AG09319 (cell line): ENCODE data around the gene DOCK3.
"Not testable (repeated sequence)": the region's sequence is repeated elsewhere in the genome, so short reads cannot be mapped to it uniquely, and the experiment has no call there.

ENCODE experiments used
- DNase-seq: peaks from one replicate; pipeline ENCODE4 v3.0.0-alpha.2; 2010; ENCODE audit warnings: low read depth; ENCODE audit errors: extremely low read depth
- TF ChIP-seq, protein P1 (sequence below): IDR thresholded peaks from 2 replicates; pipeline ENCODE4 v1.5.1; 2011; ENCODE audit warnings: low read depth, mild to moderate bottlenecking, inconsistent platforms, low read length, moderate library complexity

DOCK3 gene

DNA sequence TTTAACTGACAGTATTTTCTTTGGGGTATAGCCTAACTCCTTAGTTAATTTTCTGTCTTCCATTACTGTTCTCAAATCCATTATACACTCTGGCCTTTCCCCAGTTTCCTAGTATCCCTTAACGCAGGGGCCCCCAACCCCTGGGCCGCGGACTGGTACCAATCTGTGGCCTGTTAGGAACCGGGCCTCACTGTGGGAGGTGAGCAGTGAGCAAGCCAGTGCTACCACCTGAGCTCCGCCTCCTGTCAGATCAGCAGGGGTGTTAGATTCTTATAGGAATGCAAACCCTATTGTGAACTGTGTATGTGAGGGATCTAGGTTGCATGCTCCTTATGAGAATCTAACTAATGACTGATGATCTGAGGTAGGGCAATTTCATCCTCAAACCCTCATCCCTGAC lies 75.1 kb downstream of the DOCK3 start:
- TF ChIP-seq, protein P1, sequence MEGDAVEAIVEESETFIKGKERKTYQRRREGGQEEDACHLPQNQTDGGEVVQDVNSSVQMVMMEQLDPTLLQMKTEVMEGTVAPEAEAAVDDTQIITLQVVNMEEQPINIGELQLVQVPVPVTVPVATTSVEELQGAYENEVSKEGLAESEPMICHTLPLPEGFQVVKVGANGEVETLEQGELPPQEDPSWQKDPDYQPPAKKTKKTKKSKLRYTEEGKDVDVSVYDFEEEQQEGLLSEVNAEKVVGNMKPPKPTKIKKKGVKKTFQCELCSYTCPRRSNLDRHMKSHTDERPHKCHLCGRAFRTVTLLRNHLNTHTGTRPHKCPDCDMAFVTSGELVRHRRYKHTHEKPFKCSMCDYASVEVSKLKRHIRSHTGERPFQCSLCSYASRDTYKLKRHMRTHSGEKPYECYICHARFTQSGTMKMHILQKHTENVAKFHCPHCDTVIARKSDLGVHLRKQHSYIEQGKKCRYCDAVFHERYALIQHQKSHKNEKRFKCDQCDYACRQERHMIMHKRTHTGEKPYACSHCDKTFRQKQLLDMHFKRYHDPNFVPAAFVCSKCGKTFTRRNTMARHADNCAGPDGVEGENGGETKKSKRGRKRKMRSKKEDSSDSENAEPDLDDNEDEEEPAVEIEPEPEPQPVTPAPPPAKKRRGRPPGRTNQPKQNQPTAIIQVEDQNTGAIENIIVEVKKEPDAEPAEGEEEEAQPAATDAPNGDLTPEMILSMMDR = no peak
- DNase-seq = no peak

DNA sequence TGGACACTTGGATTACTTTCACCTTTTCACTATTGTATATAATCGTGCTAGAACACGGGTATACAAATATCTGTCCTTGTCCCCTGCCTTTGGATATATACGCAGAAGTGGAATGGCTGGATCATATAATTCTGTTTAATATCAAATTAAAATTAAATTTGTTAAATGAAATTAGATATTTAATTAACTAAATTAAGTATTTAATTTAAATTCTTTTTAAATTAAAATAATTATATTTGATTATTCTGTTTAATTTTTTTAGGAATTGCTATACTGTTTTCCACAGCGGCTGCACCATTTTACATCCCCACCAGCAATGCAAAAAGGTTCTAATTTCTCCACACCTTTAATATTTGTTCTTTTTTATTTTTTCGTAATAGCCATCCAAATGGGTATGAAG lies 84.3 kb downstream of the DOCK3 start:
- TF ChIP-seq, protein P1 = no peak
- DNase-seq = no peak

DNA sequence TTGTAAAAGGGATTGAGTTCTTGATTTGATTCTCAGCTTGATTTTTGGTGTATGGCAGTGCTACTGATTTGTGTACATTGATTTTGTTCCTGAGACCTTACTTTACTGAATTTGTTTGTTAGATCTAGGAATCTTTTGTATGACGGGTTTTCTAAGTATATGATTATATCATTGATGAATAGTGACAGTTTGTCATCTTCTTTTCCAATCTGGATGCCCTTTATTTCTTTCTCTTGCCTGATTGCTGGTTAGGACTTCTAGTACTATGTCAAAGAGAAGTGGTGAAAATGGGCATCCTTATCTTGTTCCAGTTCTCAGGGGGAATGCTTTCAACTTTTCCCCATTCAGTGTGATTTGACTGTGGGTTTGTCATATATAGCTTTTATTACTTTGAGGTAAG lies 103.0 kb downstream of the DOCK3 start:
- TF ChIP-seq, protein P1 = no peak
- DNase-seq = no peak

DNA sequence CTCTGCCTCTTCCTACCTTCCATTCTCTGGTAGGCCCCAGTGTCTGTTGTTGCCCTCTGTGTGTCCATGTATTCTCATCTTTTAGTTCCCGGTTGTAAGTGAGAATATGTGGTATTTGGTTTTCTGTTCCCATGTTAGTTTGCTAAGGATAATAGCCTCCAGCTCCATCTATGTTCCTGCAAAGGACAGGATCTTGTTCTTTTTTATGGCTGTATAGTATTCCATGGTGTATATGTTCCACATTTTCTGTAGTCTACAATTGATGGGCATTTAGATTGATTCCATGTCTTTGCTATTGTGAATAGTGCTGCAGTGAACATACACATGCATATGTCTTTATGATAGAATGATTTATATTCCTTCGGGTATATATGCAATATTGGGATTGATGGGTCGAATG lies 107.0 kb downstream of the DOCK3 start:
- DNase-seq = not testable (repeated sequence)

DNA sequence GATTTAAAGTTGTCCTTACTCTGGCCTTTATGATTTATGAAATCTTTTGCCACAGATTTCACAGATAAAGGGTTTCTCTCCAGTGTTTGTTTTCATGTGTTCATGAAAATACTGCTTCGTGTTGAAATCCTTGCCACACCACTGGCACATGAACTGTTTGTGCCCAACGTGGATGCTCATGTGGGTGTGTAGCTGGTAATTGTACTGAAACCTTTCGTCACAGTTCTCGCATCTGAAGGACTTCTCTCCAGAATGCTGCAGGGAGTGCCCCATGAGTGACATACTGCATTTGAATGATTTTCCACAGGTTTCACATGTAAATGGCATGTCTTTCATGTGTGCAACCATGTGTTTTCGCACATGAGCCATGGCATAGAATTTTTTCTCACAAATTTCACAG lies 111.9 kb downstream of the DOCK3 start:
- DNase-seq = no peak
- TF ChIP-seq, protein P1 = no peak

DNA sequence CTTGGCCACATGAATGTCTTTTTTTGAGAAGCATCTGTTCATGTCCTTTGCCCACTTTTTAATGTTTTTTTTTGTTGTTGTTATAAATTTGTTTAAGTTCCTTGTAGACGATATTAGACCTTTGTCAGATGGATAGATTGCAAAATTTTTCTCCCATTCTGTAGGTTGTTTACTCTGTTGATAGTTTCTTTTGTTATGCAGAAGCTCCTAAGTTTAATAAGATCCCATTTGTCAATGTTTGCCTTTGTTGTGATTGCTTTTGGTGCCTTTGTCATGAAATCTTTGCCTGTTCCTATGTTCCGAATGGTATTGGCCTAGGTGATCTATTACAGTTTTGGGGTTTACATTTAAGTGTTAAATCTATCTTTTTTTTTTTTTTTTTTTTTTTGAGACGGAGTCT lies 116.2 kb downstream of the DOCK3 start:
- DNase-seq = not testable (repeated sequence)

DNA sequence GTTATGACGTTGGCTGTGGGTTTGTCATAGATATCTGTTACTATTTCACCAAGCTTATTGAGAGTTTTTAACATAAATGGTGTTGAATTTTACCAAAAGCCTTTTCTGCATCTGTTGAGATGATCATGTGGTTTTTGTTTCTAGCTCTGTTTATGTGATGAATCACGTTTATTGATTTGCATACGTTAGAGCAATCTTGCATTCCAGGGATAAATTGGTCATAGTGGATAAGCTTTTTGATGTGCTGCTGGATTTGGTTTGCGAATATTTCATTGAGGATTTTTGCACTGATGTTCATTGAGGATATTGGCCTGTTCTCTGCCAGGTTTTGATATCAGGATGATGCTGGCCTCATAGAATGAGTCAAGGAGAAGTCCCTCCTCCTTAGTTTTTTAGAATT lies 117.8 kb downstream of the DOCK3 start:
- TF ChIP-seq, protein P1 = no peak
- DNase-seq = no peak

DNA sequence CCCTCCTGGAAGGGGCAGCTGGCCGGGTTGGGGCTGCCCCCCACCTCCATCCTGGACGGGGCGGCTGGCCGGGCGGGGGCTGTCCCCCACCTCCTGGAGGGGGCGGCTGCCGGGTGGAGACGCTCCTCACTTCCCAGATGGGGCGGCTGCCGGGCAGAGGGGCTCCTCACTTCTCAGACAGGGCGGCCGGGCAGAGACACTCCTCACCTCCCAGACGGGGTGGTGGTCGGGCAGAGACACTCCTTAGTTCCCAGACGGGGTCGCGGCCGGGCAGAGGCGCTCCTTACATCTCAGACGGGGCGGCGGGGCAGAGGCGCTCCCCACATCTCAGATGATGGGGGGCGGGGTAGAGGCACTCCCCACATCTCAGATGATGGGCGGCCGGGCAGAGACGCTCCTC lies 129.1 kb downstream of the DOCK3 start:
- DNase-seq = not testable (repeated sequence)

DNA sequence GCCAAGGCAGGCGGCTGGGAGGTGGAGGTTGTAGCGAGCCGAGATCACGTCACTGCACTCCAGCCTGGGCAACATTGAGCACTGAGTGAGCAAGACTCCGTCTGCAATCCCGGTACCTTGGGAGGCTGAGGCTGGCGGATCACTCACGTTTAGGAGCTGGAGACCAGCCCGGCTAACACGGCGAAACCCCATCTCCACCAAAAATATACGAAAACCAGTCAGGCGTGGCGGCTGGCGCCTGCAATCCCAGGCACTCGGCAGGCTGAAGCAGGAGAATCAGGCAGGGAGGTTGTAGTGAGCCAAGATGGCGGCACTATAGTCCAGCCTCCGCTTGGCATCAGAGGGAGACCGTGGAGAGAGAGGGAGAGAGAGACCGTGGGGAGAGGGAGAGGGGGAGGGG lies 129.6 kb downstream of the DOCK3 start:
- DNase-seq = not testable (repeated sequence)

DNA sequence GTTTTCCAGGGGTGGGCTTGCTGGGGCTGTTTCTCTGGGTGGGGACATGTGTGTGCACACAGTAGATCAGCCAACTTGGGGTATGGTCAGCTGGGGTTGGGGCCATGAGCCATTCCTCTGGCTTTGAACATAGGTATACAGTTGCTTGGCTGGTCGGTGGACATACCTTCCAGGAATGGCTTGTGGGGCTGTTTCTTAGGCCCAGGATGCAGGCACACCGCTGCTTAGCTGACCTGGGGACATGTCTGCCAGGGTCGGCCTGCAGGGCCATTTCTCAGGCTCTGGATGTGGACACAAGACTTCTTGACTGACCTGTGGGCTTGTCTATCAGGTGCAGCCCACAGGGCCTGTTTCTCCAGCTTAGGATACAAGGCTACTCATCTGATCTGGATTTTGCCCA lies 130.6 kb downstream of the DOCK3 start:
- DNase-seq = no peak
- TF ChIP-seq, protein P1 = no peak
